Measurements from ENCODE around the gene PKP1.

The PKP1 gene

DNA sequence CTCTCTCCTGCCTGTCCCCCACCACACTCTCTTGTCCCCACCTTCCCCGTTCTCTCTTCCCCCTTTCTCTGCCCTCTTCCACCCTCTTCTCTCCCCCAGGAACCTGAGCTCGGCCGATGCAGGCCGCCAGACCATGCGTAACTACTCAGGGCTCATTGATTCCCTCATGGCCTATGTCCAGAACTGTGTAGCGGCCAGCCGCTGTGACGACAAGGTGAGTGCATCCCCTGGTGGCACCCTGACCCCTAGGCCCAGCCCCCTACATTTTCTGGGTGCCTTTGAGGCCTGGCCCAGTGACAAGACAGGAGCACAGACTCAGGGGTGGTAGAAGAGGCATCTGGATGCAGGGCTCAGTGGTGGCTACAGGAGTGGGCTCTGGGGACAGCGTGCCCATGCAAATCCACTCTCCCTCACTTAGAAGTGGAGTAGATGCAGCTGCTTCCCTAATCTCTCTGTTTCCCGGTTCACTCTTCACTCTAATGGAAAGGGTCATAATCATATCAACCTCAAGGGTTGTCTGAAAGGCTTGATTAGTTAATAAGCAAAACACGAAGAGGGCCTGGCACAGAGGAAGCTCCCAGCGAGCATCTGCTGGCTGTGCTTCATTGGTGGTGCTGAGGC, 37.0 kb downstream of the PKP1 start:
- TF ChIP-seq, protein P1, sequence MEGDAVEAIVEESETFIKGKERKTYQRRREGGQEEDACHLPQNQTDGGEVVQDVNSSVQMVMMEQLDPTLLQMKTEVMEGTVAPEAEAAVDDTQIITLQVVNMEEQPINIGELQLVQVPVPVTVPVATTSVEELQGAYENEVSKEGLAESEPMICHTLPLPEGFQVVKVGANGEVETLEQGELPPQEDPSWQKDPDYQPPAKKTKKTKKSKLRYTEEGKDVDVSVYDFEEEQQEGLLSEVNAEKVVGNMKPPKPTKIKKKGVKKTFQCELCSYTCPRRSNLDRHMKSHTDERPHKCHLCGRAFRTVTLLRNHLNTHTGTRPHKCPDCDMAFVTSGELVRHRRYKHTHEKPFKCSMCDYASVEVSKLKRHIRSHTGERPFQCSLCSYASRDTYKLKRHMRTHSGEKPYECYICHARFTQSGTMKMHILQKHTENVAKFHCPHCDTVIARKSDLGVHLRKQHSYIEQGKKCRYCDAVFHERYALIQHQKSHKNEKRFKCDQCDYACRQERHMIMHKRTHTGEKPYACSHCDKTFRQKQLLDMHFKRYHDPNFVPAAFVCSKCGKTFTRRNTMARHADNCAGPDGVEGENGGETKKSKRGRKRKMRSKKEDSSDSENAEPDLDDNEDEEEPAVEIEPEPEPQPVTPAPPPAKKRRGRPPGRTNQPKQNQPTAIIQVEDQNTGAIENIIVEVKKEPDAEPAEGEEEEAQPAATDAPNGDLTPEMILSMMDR (IDR thresholded peaks at IDR 0.05; ENCODE audit: borderline replicate concordance, insufficient read depth, low read depth, low read length), result no peak
- no peak overlapping the region for H3K4me3 ChIP-seq (ENCODE audit: low read depth, low read length)

DNA sequence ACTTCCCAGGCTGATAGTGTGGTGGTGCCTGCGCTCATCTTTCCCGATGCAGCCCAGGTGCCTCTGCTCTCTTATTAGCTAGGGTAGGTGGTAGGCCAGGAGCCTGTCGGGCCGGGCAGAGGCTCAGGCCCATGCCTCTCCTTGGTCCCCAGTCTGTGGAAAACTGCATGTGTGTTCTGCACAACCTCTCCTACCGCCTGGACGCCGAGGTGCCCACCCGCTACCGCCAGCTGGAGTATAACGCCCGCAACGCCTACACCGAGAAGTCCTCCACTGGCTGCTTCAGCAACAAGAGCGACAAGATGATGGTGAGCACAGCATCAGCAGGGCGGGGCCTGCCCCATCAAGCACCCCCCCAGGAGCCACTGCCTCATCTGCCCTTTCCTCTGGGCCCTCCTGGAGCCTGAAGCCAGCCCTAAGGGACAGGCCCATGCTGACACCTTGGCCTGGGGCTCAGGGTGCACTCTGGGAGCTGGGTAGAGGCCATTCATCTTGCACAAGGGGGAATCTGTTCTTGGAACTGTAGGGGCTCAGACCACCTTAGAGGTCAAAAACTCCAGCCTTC, 38.6 kb downstream of the PKP1 start:
- TF ChIP-seq, protein P1 (IDR thresholded peaks at IDR 0.05; ENCODE audit: borderline replicate concordance, insufficient read depth, low read depth, low read length), result no peak
- H3K4me3 ChIP-seq (ENCODE audit: low read depth, low read length), result no peak overlapping the region

DNA sequence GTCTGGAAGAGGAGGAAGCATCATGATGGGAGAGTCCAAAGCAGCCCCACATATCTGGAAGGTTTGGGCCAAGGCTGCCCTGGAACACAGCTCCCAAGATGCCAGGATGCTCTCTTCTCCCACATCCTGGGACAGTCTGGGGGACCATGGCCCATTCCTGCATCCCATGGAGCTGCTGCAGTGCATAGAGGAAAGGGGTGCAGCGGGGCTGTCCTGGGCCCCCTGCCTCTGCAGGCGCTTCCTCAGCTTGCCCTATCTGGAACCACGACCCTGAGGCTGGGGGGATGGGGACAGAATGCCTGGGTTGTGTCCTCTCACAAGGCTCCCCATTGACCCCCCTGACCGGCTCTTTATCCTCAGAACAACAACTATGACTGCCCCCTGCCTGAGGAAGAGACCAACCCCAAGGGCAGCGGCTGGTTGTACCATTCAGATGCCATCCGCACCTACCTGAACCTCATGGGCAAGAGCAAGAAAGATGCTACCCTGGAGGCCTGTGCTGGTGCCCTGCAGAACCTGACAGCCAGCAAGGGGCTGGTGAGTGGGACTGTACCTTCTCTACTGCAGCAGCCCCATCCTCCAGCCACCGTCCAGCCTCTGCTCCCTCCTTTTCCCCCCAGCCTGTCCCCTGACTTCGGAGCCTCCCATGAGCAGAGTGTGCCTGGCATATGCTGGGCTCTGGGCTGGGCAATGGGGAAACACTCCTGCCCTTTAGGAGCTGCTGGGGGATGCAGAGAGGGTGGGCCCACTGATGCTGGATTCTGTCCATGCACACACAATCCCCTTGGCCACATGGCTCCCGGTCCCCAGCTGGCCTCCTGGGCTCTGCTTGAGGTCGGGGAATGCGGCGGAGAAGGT, 39.6 kb downstream of the PKP1 start:
- TF ChIP-seq, protein P1 (IDR thresholded peaks at IDR 0.05; ENCODE audit: borderline replicate concordance, insufficient read depth, low read depth, low read length), result no peak

DNA sequence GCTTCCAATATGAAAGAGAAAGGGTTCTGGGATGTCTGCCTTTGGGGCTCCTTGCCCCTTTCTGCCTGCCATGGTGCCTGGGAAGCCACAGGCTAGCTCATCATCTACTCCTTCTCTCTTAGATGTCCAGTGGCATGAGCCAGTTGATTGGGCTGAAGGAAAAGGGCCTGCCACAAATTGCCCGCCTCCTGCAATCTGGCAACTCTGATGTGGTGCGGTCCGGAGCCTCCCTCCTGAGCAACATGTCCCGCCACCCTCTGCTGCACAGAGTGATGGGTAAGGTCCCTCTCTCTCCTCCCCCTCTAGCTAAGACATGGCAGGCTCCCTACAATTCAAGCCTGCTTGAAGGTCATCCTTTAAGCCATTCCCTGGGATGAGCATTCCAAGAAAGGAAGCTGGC, 41.0 kb downstream of the PKP1 start:
- TF ChIP-seq, protein P1 (IDR thresholded peaks at IDR 0.05; ENCODE audit: borderline replicate concordance, insufficient read depth, low read depth, low read length), result no peak
- H3K4me3 ChIP-seq (ENCODE audit: low read depth, low read length), result no peak overlapping the region

More for the DNA sequence above, 39.6 kb downstream of the PKP1 start:
- H3K4me3 ChIP-seq (ENCODE audit: low read depth, low read length), result no peak overlapping the region

DNA sequence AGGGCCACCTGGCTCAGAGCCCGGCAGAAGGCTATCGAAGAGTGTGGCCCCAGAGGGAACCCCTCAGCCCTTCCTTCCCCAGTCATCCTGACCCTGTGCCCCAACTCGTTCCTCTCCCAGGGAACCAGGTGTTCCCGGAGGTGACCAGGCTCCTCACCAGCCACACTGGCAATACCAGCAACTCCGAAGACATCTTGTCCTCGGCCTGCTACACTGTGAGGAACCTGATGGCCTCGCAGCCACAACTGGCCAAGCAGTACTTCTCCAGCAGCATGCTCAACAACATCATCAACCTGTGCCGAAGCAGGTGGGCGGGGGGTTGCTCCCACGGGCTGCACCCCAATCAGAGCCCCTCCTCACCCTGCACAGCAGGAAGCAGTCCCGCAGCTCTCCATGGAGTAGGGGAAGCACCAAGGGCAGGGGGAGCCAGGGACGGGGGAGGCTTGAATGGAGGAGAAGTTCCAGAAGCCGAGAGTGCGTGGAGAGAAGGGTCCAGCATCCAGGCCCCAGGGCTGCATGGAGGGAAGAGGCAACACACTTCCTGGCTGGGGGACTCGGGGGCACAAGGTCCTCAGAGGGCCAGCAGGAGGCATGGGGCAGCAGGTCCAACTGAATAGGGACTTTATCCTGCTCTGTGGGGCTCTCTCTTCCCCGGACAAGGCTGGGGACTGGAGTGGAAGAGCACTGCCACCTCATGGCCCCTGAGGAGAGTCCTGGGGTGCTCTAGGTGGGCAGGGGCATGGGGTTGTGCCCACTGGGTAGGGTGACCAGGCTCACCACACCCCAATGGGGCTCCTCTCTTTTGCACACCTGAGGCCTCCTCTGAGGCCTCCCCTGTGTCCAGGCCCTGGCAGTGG, 41.7 kb downstream of the PKP1 start:
- H3K4me3 ChIP-seq (ENCODE audit: low read depth, low read length), result no peak overlapping the region
- TF ChIP-seq, protein P1 (IDR thresholded peaks at IDR 0.05; ENCODE audit: borderline replicate concordance, insufficient read depth, low read depth, low read length), result no peak

DNA sequence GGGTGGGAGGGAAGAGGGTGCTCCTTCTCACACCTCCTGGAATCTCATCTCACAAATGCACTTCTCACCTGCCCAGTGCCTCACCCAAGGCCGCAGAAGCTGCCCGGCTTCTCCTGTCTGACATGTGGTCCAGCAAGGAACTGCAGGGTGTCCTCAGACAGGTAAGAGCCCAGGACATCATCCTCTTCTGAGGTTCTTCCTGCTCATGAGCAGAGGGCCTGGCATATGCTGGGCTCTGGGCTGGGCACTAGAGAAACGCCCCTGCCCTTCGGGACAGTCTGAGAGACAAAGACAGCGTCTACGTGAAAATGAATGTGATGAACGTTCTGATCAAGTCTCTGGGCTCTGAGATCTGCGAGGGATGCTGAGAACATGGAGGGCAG, 42.4 kb downstream of the PKP1 start:
- TF ChIP-seq, protein P1 (IDR thresholded peaks at IDR 0.05; ENCODE audit: borderline replicate concordance, insufficient read depth, low read depth, low read length), result no peak
- H3K4me3 ChIP-seq (ENCODE audit: low read depth, low read length), result no peak overlapping the region

Data from GM12875 (cell line).